Astrocyte of the cerebellum (primary cell): ENCODE measurements around the gene TMEM131.
"Not testable (repeated sequence)": the region's sequence is repeated elsewhere in the genome, so short reads cannot be mapped to it uniquely, and the experiment has no call there.

Experiments
- DNase-seq: peaks from one replicate; pipeline ENCODE4 v3.0.0-alpha.2; 2011; ENCODE audit warnings: low read depth
- H3K4me3 ChIP-seq: 2 replicates; pipeline ENCODE4 v1.5.1; 2011; ENCODE audit warnings: mild to moderate bottlenecking, low read depth, low read length, moderate library complexity
- CTCF ChIP-seq: IDR thresholded peaks from 2 replicates; pipeline ENCODE4 v1.5.1; 2012; ENCODE audit warnings: low read length, low read depth, moderate library complexity, mild to moderate bottlenecking; ENCODE audit errors: missing control alignments
- in situ Hi-C: cut with HindIII; loops from 2 replicates; pipeline ENCODE4 v1.10.0; 2017; ENCODE audit warnings: low sequenced_read_pairs

TMEM131 gene

GRCh38 chr2:97715951-97716694 lies 279.6 kb downstream of the TMEM131 start:
- TF ChIP-seq CTCF: no peak
- H3K4me3 ChIP-seq: no peak overlapping the region
- in situ Hi-C loops: no loop called here
- no peak for DNase-seq

- in situ Hi-C loops: no loop called here
- H3K4me3 ChIP-seq: no peak overlapping the region
- no peak for DNase-seq
- TF ChIP-seq CTCF: no peak
Measured at GRCh38 chr2:97714950-97715652, 280.6 kb downstream of the TMEM131 start.

- H3K4me3 ChIP-seq: no peak overlapping the region
- no peak for DNase-seq
Measured at GRCh38 chr2:97714084-97714949, 281.4 kb downstream of the TMEM131 start.

GRCh38 chr2:97713296-97714083 lies 282.3 kb downstream of the TMEM131 start, which contains the start of gene ZAP70:
Gene ZAP70, plus strand, starts transcription at chr2:97713576. Its CDS starts 10,461 bp downstream, at chr2:97724037.
- H3K4me3 ChIP-seq: no peak within 1 kb of the TSS
- in situ Hi-C loops: no loop called here
- TF ChIP-seq CTCF: no peak
- no peak for DNase-seq

More at GRCh38 chr2:97714084-97714949, 281.4 kb downstream of the TMEM131 start:
- in situ Hi-C loops: no loop called here
- no peak for TF ChIP-seq CTCF

- no peak overlapping the region for H3K4me3 ChIP-seq
- no peak for DNase-seq
- TF ChIP-seq CTCF: no peak
- in situ Hi-C loops: no loop called here
Measured at GRCh38 chr2:97712693-97713295, 283.0 kb downstream of the TMEM131 start.

GRCh38 chr2:97712175-97712574 lies 283.6 kb downstream of the TMEM131 start:
- in situ Hi-C loops, DNase-seq: not testable (repeated sequence)

More at GRCh38 chr2:97712175-97712574, 283.6 kb downstream of the TMEM131 start:
- H3K4me3 ChIP-seq: not testable (repeated sequence)
